Measurements from ENCODE around the gene CSTPP1. TPM values are rescaled to one million over a fixed set of nuclear protein-coding genes. Genes with fewer than 3 reads are reported as not detected.
"Not testable (repeated sequence)": the region's sequence is repeated elsewhere in the genome, so short reads cannot be mapped to it uniquely, and the experiment has no call there.

CSTPP1 gene
- total RNA-seq, 4 donors from 2014 or later, result 13.3 to 26.4 (median 19.1) TPM

DNA sequence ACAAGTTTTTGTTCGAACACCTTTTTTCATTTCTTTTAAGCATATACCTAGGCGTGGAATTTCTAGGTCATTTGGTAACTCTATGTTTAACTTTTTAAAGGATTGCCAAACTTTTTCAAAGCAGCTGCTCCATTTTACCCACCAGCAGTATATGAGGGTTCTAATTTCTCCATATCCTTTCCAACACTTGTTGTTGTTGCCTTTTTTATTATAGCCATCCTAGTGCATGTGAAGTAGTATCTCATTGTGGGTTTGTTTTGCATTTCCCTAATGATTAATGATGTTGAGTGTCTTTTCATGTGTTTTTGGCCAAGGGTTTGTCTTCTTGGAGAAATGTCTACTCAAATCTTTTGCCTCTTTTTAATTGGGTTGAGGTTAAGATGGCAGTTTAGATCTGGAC, 24.5 kb downstream of the CSTPP1 start:
- WGBS, result 96% methylated on average over 2 of the region's 2 CpGs
- Histone ChIP-seq H3K4me1 (no peaks in the 10 kb centered on the region), H3K27me3 (no peaks in the 10 kb centered on the region), H3K27ac (replicated peaks in 1 of 4) (no peak overlapping the region), H3K9me3 (peaks cover 0 to 5% (median 0%) of the 10 kb centered on the region in 4 donors), H3K4me3 (no peak overlapping the region), H3K36me3 (no peaks in the 10 kb centered on the region)
- TF ChIP-seq, protein P1, sequence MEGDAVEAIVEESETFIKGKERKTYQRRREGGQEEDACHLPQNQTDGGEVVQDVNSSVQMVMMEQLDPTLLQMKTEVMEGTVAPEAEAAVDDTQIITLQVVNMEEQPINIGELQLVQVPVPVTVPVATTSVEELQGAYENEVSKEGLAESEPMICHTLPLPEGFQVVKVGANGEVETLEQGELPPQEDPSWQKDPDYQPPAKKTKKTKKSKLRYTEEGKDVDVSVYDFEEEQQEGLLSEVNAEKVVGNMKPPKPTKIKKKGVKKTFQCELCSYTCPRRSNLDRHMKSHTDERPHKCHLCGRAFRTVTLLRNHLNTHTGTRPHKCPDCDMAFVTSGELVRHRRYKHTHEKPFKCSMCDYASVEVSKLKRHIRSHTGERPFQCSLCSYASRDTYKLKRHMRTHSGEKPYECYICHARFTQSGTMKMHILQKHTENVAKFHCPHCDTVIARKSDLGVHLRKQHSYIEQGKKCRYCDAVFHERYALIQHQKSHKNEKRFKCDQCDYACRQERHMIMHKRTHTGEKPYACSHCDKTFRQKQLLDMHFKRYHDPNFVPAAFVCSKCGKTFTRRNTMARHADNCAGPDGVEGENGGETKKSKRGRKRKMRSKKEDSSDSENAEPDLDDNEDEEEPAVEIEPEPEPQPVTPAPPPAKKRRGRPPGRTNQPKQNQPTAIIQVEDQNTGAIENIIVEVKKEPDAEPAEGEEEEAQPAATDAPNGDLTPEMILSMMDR (IDR thresholded peaks at IDR 0.05), result no peak
- TF ChIP-seq POLR2A (IDR thresholded peaks at IDR 0.05; ENCODE audit: low read depth) (no peak), EP300 (IDR thresholded peaks at IDR 0.05) (no peak), POLR2AphosphoS5 (IDR thresholded peaks at IDR 0.05) (no peak)
- no peak for DNase-seq (ENCODE audit: extremely low spot score)
- intact Hi-C loops (cut with DNase I), result no loop called here

- intact Hi-C loops (cut with DNase I); H3K9me3 ChIP-seq; H3K4me3 ChIP-seq; H3K27me3 ChIP-seq; H3K36me3 ChIP-seq; H3K27ac ChIP-seq (replicated peaks in 1 of 4); DNase-seq (ENCODE audit: extremely low spot score); H3K4me1 ChIP-seq: not testable (repeated sequence)
- WGBS, result 91% methylated on average over 3 of the region's 3 CpGs
Measured at GRCh38 chr11:46961886-46962285, 25.3 kb downstream of the CSTPP1 start.

- Histone ChIP-seq H3K4me1 (no peaks in the 10 kb centered on the region), H3K4me3 (no peak overlapping the region), H3K27ac (replicated peaks in 1 of 4) (no peak overlapping the region), H3K36me3 (no peaks in the 10 kb centered on the region), H3K27me3 (no peaks in the 10 kb centered on the region), H3K9me3 (peaks cover 0 to under 1% (median 0%) of the 10 kb centered on the region in 4 donors)
- DNase-seq (ENCODE audit: extremely low spot score), result no peak
- intact Hi-C loops (cut with DNase I), result no loop called here
- no peak for TF ChIP-seq EP300 (IDR thresholded peaks at IDR 0.05)
- TF ChIP-seq, protein P1 (IDR thresholded peaks at IDR 0.05), result no peak
- no peak for TF ChIP-seq POLR2AphosphoS5 (IDR thresholded peaks at IDR 0.05)
- TF ChIP-seq POLR2A (IDR thresholded peaks at IDR 0.05; ENCODE audit: low read depth), result no peak
- WGBS, result 97% methylated on average over 3 of the region's 3 CpGs
Measured at GRCh38 chr11:46963844-46964243, 27.3 kb downstream of the CSTPP1 start.

DNA sequence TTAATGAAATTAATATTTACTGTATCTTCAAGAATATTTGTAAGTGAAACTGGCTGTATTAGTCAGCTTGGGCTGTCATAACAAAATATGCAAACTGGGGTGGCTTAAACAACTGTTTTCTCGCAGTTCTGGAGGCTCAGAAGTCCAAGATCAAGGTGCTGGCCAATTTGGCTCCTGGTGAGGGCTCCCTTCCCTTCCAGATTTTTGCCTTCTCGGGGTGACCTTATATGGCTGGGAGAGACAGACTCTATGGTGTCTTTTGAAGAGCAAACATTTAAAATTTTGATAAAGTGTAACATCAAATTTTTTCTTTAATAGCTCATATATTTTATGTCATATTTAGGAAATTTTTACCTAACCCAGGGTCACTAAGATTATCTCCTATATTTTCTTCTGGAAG, 30.2 kb downstream of the CSTPP1 start:
- no peaks in the 10 kb centered on the region for H3K4me1 ChIP-seq
- no peak overlapping the region for H3K4me3 ChIP-seq
- H3K27me3 ChIP-seq, result no peaks in the 10 kb centered on the region
- H3K27ac ChIP-seq (replicated peaks in 1 of 4), result no peak overlapping the region
- TF ChIP-seq POLR2AphosphoS5 (IDR thresholded peaks at IDR 0.05) (no peak), EP300 (IDR thresholded peaks at IDR 0.05) (no peak), POLR2A (IDR thresholded peaks at IDR 0.05; ENCODE audit: low read depth) (no peak)
- TF ChIP-seq, protein P1 (IDR thresholded peaks at IDR 0.05), result no peak
- intact Hi-C loops (cut with DNase I), result no loop called here
- H3K9me3 ChIP-seq, result no peaks in the 10 kb centered on the region
- WGBS, result 72% methylated on average over 2 of the region's 2 CpGs
- H3K36me3 ChIP-seq, result no peaks in the 10 kb centered on the region
- DNase-seq (ENCODE audit: extremely low spot score), result no peak

DNA sequence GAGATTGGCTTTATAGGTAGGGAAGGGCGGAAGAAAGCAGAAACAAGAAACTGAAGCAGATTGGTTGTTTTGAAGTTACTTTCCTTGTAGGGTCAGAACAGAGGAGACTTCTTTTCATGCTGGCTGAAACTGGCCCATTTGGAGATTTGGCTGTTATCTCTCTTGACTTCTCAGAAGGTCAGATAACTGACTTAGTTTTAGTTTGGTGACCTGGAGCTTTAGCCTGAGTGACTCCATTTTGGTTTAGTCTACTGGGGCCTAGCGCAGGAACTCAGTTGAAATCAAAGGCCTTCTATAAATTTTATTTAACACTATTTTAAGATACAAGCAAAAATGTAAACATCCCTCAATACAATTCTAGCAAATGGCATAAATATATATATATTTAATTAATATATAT, 31.4 kb downstream of the CSTPP1 start:
- Histone ChIP-seq H3K4me3 (no peak overlapping the region), H3K4me1 (no peaks in the 10 kb centered on the region), H3K9me3 (no peaks in the 10 kb centered on the region), H3K36me3 (no peaks in the 10 kb centered on the region), H3K27ac (replicated peaks in 1 of 4) (no peak overlapping the region), H3K27me3 (no peaks in the 10 kb centered on the region)
- WGBS, result 95% methylated on average over 2 of the region's 2 CpGs
- no peak for DNase-seq (ENCODE audit: extremely low spot score)
- TF ChIP-seq POLR2AphosphoS5 (IDR thresholded peaks at IDR 0.05) (no peak), EP300 (IDR thresholded peaks at IDR 0.05) (no peak), POLR2A (IDR thresholded peaks at IDR 0.05; ENCODE audit: low read depth) (no peak)
- TF ChIP-seq, protein P1 (IDR thresholded peaks at IDR 0.05), result no peak
- intact Hi-C loops (cut with DNase I), result no loop called here

All from esophagus muscularis mucosa (tissue), 4 donors.